PC-9 (cell line): ENCODE data around the gene DSCAM. TPM values are rescaled to one million over a fixed set of nuclear protein-coding genes. Genes with fewer than 3 reads are reported as not detected.

Experiments used
- BruUV-seq: library from RNA; stranded (reverse); fragments of 400-500 nt; replicated peaks from 2 replicates; lab custom pipeline; 2021; lab: Mats Ljungman, UMichigan
- CTCF ChIA-PET: fragments of 300-600 bp; sonication (Branson Sonifier 250); formaldehyde crosslinking; loops from one replicate; lab custom pipeline; 2022; ENCODE audit warnings: antibody characterized with exemption; lab: Charles Lee
- POLR2A ChIA-PET: fragments of 300-600 bp; sonication (Branson Sonifier 250); formaldehyde crosslinking; loops from one replicate; lab custom pipeline; 2022; ENCODE audit warnings: antibody characterized with exemption; ENCODE audit not compliant: unreplicated experiment; lab: Charles Lee
- DNase-seq, 2 experiments: peaks; one replicate each; pipeline versions ENCODE4 v3.0.0 to v3.0.0-alpha.2; 2015 to 2022; ENCODE audit warnings: mixed read lengths in 1 of 2
- H2AFZ ChIP-seq: fragments of 200-600 bp; sonication (generic); 2 replicates; pipeline ENCODE4 v1.8.1; 2017; ENCODE audit warnings: antibody characterized with exemption
- H3F3A ChIP-seq: fragments of 200-600 bp; sonication (generic); 2 replicates; pipeline ENCODE4 v1.8.1; 2017; ENCODE audit warnings: antibody characterized with exemption, mild to moderate bottlenecking, low read depth; ENCODE audit not compliant: insufficient read depth
- H3K27ac ChIP-seq: fragments of 200-600 bp; sonication (generic); 2 replicates; pipeline ENCODE4 v1.6.1; 2016; ENCODE audit warnings: mixed run types
- H3K27me3 ChIP-seq: fragments of 200-600 bp; sonication (generic); 2 replicates; pipeline ENCODE4 v1.6.1; 2016; ENCODE audit warnings: low read depth, mixed run types; ENCODE audit not compliant: insufficient read depth
- H3K36me3 ChIP-seq: fragments of 200-600 bp; sonication (generic); 2 replicates; pipeline ENCODE4 v1.6.1; 2016; ENCODE audit warnings: low read depth, mixed run types
- H3K4me1 ChIP-seq: fragments of 200-600 bp; sonication (generic); replicated peaks from 2 replicates; pipeline ENCODE4 v1.6.1; 2016; ENCODE audit warnings: mixed run types; ENCODE audit not compliant: insufficient read depth
- H3K4me2 ChIP-seq: fragments of 200-600 bp; sonication (generic); 2 replicates; pipeline ENCODE4 v1.6.1; 2017; ENCODE audit warnings: mixed run types
- H3K4me3 ChIP-seq: fragments of 200-600 bp; sonication (generic); 2 replicates; pipeline ENCODE4 v1.6.1; 2016; ENCODE audit warnings: mixed run types
- H3K79me2 ChIP-seq: fragments of 200-600 bp; sonication (generic); 2 replicates; pipeline ENCODE4 v1.6.1; 2017; ENCODE audit warnings: low read depth, mixed run types
- H3K9me2 ChIP-seq: fragments of 200-600 bp; sonication (generic); 2 replicates; pipeline ENCODE4 v1.8.1; 2017; ENCODE audit warnings: mild to moderate bottlenecking; ENCODE audit not compliant: insufficient read depth
- H3K9me3 ChIP-seq: fragments of 200-600 bp; sonication (generic); 2 replicates; pipeline ENCODE4 v1.8.1; 2016; ENCODE audit warnings: low read depth; ENCODE audit not compliant: insufficient read depth
- H4K20me1 ChIP-seq: fragments of 200-600 bp; sonication (generic); 2 replicates; pipeline ENCODE4 v1.8.1; 2017; ENCODE audit not compliant: insufficient read depth
- EZH2 ChIP-seq: fragments of 200-600 bp; sonication (generic); IDR thresholded peaks from 2 replicates; pipeline ENCODE4 v1.8.0; 2017; ENCODE audit warnings: antibody characterized with exemption, low read depth
- intact Hi-C: fragments of 100-400 bp; cut with micrococcal nuclease; formaldehyde crosslinking; loops from one replicate; pipeline ENCODE4 v1.10.0; 2022; ENCODE audit not compliant: unreplicated experiment
- total RNA-seq: library from RNA; stranded (reverse); gene quantifications from 2 replicates; pipeline ENCODE4 v1.2.3, GENCODE V29; 2021
- TF ChIP-seq, protein P1 (sequence below): fragments of 200-600 bp; sonication (generic); conservative IDR thresholded peaks from 2 replicates; pipeline ENCODE4 v1.6.1; 2017; ENCODE audit warnings: mixed run types, antibody characterized with exemption, mild to moderate bottlenecking, moderate library complexity

The DSCAM gene
- total RNA-seq, 1 experiment from 2014 or later: not detected

DNA sequence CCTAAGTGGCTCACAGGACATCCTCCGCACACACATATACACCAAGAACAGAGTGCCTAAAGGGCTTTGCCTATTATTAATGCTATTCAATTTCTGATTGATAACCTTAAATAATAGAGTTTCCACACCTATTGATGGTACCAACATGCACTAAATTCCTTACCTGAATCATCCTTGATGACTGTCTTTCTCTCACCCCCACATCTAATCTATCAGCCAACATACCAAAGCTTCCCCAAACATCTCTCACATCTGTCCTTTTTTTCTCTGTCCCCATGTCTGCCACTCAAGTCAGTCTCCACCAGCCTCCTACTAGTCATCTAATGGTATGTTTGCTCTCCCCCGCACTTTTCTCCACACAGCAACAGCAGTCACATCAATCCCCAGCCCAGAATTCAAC lies 174.4 kb downstream of the DSCAM start:
- Histone ChIP-seq H3K27me3 (no peaks in the 10 kb centered on the region), H3K27ac (no peak overlapping the region), H3K79me2 (no peaks in the 10 kb centered on the region), H3K9me3 (no peaks in the 10 kb centered on the region), H3K36me3 (no peaks in the 10 kb centered on the region), H3F3A (no peaks in the 10 kb centered on the region), H3K4me3 (no peak overlapping the region), H3K9me2 (no peaks in the 10 kb centered on the region), H2AFZ (no peak overlapping the region), H3K4me1 (no peaks in the 10 kb centered on the region), H3K4me2 (no peak overlapping the region), H4K20me1 (no peaks in the 10 kb centered on the region)
- POLR2A ChIA-PET: no interaction called here
- intact Hi-C loops: no loop called here
- no TSS peak for BruUV-seq
- CTCF ChIA-PET: no interaction called here
- DNase-seq: no peak
- no peak for TF ChIP-seq EZH2
- TF ChIP-seq, protein P1, sequence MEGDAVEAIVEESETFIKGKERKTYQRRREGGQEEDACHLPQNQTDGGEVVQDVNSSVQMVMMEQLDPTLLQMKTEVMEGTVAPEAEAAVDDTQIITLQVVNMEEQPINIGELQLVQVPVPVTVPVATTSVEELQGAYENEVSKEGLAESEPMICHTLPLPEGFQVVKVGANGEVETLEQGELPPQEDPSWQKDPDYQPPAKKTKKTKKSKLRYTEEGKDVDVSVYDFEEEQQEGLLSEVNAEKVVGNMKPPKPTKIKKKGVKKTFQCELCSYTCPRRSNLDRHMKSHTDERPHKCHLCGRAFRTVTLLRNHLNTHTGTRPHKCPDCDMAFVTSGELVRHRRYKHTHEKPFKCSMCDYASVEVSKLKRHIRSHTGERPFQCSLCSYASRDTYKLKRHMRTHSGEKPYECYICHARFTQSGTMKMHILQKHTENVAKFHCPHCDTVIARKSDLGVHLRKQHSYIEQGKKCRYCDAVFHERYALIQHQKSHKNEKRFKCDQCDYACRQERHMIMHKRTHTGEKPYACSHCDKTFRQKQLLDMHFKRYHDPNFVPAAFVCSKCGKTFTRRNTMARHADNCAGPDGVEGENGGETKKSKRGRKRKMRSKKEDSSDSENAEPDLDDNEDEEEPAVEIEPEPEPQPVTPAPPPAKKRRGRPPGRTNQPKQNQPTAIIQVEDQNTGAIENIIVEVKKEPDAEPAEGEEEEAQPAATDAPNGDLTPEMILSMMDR: no peak

DNA sequence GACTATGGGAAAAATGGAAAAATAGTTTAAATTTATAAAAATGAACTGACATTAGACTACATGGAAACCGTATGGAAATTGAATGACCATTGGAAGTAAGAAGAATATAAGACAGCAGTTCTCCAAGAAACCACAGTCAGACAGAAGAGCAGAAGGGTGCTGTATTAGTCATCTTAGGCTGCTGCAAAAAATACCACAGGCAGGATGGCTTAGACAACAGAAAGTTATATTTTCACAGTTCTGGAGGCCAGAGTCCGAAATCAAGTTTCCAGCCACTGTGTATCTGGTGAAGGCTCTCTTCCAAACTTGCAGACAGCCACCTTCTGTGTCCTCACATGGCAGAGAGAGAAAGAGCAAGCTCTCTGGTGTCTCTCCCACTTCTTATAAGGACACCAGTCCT lies 175.2 kb downstream of the DSCAM start:
- Histone ChIP-seq H3K4me3 (no peak overlapping the region), H3K27ac (no peak overlapping the region), H3K27me3 (no peaks in the 10 kb centered on the region), H3K79me2 (no peaks in the 10 kb centered on the region), H3K4me2 (no peak overlapping the region), H3F3A (no peaks in the 10 kb centered on the region), H3K4me1 (no peaks in the 10 kb centered on the region), H3K36me3 (no peaks in the 10 kb centered on the region), H2AFZ (no peak overlapping the region), H3K9me2 (no peaks in the 10 kb centered on the region), H3K9me3 (no peaks in the 10 kb centered on the region), H4K20me1 (no peaks in the 10 kb centered on the region)
- ChIA-PET POLR2A (no interaction called here), CTCF (no interaction called here)
- intact Hi-C loops: no loop called here
- TF ChIP-seq, protein P1: no peak
- DNase-seq: no peak
- BruUV-seq: no TSS peak

DNA sequence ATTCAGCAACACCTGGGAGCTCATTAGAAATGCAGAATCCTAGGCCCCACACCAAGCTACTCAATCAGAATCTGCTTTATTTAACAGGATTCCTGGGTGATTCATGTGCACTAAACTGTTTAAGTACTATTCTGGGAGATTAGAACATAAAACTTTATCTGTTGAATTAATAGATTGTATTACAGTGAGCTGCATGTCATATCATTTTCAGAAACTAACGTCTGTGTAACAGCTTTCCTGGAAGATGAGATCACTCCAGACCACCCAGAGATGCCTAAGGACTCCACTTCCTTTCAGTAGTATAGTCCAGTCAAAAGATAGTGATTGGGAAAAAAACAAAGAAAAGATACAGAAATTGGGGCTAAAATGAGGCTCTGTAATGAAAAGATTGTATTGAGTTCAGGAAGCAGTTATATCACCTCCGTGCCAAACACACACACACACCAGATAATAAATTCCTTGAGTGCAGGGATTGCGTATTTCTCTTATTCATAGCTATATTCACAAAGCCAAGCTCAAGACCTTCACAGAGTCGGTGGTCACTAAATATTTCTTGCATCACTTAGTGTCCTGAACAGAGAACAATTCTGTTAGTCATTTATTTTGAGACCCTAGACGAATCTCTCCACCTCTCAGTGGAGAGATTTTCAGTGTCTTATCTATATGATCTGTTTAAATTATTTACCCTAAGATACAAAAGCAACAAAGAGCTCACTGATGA lies 178.2 kb downstream of the DSCAM start:
- ChIA-PET CTCF (no interaction called here), POLR2A (no interaction called here)
- BruUV-seq: no TSS peak

More for the DNA sequence above, 178.2 kb downstream of the DSCAM start:
- H3K4me3 ChIP-seq: no peak overlapping the region
- no peaks in the 10 kb centered on the region for H3K9me3 ChIP-seq
- no peaks in the 10 kb centered on the region for H3F3A ChIP-seq
- DNase-seq: no peak
- TF ChIP-seq, protein P1: no peak
- no peak for TF ChIP-seq EZH2
- H3K79me2 ChIP-seq: no peaks in the 10 kb centered on the region
- H3K4me2 ChIP-seq: no peak overlapping the region
- no peaks in the 10 kb centered on the region for H4K20me1 ChIP-seq
- no peak overlapping the region for H2AFZ ChIP-seq
- no peaks in the 10 kb centered on the region for H3K9me2 ChIP-seq
- no peaks in the 10 kb centered on the region for H3K27me3 ChIP-seq
- no peaks in the 10 kb centered on the region for H3K4me1 ChIP-seq
- no peaks in the 10 kb centered on the region for H3K36me3 ChIP-seq
- no peak overlapping the region for H3K27ac ChIP-seq
- intact Hi-C loops: no loop called here
